NCI-H226 (cell line): Measurements from ENCODE around the gene IFNB1.

ENCODE experiments used
- DNase-seq: peaks from one replicate; pipeline ENCODE4 v3.0.0-alpha.2; 2015

IFNB1 gene

DNA sequence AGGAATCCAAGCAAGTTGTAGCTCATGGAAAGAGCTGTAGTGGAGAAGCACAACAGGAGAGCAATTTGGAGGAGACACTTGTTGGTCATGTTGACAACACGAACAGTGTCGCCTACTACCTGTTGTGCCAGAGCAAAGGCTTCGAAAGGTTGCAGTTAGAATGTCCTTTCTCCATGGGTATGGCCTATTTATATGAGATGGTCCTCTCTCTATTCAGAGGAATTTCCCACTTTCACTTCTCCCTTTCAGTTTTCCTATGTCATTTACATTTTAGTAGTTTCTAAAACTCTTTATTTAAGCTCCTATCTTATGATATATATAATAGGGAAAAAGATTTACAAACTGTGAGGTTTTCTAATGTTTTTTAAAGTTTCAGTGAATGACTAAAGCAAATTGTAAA, at the start of gene IFNB1:
Gene IFNB1, minus strand, starts transcription at position 162 of the 400 bp plus-strand sequence. Its CDS starts 73 bp downstream, at position 89.
- no peak for DNase-seq

GRCh38 chr9:21121595-21122251, 44.0 kb upstream of the IFNB1 start:
- no peak for DNase-seq

- DNase-seq: no peak
These were observed 43.3 kb upstream of the IFNB1 start for GRCh38 chr9:21121079-21121478.

GRCh38 chr9:21119093-21119770, 41.5 kb upstream of the IFNB1 start:
- DNase-seq: no peak

DNA sequence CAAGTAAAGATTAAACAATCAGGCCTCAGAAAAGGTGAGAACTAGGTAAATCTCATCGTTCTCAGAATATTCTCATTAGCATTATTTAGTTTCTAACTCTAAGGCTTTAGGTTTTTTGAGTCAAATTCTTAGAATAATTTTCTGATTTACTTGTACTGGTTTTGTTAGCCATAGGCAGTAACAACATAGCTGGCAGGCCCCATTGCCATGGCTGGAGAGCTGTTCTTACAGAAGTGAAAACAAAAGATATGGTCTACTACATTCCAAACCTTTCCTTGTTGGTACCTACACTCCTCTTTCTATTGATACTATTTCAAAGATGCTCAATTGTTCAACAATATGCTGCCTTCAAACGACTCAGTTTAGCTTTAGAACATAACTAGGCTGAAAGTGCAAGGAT, 36.6 kb upstream of the IFNB1 start:
- no peak for DNase-seq

DNA sequence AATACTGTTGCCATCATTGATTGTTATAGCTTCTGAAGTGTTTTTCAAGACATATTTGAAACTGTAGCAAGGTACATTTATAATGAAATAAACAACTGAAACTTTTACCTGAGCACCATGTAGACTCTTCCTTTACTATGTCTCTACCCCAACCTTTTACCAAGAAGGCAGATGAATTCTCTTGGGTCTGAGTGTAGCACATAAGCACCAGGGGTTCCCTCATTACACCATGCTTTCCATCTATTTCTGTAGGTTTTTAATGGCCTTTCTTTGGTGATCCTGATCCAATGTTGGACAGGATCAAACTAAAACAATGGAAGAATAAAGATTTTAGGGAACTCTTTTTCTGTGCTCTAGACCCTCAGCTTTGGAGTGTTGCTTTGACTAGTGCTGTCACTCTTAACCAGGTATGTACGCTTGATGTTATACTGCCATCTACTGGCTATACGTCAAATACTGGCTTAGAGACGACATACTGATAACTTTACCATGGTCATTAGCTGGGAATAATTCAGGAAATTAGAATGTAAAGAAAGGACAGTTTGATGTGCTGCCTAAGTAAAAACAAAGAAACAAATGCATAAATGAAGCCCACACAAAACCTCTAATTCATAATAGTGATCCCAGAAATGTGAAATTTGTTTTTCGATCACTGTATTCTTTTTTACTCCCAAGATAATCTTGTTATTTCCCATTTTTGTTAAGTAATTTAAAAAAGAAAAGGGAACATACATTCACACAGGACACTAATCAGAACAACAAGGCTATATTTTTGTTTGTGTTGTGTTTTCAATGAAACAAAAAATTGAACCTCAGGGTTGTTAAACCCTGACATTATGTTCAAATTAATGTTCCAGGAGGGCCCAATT, 33.2 kb upstream of the IFNB1 start:
- peak; percentile 6 for DNase-seq

DNA sequence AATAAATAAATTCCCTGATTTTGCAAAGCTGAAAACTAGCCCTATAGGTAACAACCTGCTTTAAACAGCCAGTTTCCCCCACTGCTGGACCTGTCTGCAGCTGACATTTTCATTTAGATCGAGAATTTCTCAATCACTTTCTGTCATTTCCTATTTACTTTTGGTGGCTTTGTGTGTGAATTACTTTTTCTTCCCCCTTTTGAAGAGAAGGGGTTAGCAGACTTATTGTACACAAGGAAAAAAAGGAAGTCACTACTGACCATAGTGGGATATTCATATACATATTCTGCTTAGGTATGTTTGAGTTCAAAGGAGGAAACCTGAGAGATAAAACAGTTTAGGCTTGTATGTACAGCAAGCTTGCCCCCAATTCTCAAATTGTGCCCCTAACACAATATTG, 27.0 kb upstream of the IFNB1 start:
- DNase-seq: no peak

- no peak for DNase-seq
These were observed 24.6 kb upstream of the IFNB1 start for GRCh38 chr9:21102305-21102704.

DNA sequence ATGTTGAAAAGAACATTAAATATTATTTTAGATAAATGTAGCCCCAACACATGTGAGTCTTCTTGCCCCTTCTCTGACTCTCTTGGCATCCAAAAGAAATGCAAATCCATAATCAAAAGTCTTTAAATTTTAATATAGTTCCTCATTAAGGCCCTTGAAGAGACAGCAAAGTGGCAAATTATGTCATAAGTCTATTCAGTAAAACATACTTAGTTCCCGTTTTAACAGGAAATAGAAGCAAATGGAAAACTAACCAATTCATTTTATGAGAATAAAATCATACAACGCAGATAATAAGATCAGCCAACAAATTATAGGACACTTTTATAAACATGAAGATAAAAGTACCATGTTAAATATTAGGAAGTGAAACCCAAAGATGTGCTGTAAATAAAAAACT, 20.1 kb upstream of the IFNB1 start:
- no peak for DNase-seq

DNA sequence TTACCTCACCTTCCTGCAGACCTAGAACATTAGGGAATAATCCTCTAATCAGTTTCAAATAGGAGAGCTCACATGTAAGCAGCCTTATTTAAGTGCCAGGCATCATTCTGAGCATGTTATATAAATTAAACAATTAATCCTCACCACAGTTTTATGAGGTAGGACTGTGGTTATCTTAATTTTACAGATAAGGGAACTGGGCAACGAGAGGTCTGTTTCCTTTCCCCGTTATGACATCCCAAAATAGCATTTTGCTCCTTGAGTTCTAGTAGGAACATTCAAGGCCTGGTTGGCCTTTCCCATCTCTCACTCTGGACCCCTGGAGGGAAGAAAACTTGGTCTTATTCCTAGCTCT, 19.1 kb upstream of the IFNB1 start:
- DNase-seq: no peak

DNA sequence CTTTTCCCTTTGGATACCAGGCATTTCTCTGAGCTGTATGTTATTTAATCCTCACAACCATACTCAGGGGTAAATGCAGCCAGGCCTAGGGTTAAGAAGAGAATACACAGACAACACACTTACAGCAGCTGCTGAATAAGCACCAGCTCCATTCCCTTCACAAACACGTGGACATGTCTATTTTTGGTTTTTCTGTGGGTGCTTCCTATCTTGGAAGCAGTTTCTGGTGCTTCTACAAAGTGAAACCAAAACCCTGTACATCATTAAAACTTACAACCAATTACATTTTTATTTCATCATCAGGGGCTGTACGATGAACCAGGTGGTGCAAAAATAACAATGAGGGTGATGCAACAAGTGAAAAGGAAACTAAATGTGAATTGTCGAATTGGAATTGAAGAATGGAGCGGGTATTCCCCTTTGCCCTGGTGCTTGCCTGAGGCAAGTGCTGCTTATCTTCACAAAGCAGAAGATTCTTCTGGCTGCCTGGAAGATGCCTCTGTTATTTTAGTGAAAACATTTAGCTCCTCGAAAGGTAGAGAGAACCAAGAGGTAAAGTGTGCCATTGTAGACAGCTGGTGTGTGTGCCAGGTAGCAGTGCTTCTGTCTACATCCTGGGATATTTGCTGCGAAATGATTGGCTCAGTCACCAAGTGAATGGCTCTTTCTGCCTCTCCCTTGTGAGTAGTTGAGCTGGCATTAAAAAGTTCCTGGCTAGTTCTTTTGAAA, 18.6 kb upstream of the IFNB1 start:
- DNase-seq: peak; percentile 57

- DNase-seq: peak; percentile 4
These were observed 17.8 kb upstream of the IFNB1 start for GRCh38 chr9:21095561-21095960.

GRCh38 chr9:21086538-21086937, 8.8 kb upstream of the IFNB1 start:
- no peak for DNase-seq

- no peak for DNase-seq
These were observed 7.3 kb upstream of the IFNB1 start for GRCh38 chr9:21085005-21085404.

DNA sequence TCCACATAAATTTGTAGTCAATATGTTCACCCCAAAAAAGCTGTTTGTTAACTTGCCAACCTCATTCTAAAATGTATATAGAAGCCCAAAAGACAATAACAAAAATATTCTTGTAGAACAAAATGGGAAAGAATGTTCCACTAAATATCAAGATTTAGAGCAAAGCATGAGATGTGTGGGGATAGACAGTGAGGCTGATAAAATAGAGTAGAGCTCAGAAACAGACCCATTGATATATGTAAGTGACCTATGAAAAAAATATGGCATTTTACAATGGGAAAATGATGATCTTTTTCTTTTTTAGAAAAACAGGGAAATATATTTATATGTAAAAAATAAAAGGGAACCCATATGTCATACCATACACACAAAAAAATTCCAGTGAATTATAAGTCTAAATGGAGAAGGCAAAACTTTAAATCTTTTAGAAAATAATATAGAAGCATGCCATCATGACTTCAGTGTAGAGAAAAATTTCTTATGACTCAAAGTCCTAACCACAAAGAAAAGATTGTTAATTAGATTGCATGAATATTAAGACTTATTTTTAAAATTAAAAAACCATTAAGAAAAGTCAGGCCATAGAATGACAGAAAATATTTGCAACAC, 6.6 kb upstream of the IFNB1 start:
- no peak for DNase-seq

GRCh38 chr9:21082671-21083070, 4.9 kb upstream of the IFNB1 start:
- DNase-seq: no peak

DNA sequence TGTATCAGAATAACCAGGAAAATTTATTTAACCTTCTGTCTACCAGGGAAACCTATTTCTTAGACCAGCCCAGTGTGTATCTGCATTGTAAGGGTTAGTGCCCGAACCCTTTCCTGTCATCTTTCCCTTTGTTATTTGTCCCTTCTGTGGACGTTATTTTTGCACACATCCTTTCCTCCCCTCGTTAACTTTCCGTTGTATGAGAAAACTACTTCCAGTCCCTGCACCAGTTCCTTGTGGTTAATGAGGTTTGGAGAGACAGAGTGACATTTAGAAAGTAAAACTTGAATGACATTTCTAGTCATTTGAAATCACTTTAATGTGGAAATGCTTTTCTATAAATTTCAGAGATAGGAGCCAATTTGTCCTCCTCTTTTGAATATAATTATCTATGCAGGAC, 4.3 kb upstream of the IFNB1 start:
- DNase-seq: no peak

GRCh38 chr9:21081451-21081850, 3.7 kb upstream of the IFNB1 start:
- DNase-seq: no peak

DNA sequence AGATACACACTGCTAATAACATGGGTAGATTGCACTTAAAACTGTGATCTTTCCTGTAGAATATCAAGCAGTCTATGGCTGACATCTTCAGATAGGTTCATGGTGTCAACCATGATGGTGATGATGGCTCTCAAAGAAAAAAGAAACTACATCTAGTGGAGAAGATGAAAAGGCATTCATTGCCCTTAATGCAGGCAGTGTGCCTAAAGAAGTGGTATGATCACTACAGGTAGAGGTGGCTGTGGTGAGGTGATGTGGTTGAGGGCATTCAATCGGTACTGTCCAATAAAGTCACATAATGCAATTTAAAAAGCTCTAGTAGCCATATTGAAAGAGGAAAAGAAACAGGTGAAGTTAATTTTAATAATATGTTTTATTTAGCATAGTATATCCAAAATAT, 3.1 kb upstream of the IFNB1 start:
- DNase-seq: no peak

DNA sequence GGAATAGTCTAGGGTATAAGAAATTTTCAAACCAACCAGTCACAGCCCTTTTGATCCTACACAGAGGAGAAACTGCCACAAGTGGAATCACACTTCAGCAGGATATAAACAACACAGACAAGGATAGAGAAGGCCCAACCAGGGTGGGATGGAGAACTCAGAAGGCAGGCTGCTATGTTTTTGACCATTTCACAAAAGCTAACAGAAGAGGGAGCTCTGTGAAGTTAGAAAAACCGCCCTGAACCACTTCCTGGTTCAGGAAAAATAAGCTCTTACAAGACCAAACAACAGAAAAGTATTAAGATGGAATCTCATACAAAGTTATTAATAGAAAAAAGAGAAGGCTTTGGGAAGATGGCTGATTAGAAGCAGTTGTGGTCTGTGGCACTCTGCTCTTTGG, 960 bp upstream of the IFNB1 start:
- no peak for DNase-seq

DNA sequence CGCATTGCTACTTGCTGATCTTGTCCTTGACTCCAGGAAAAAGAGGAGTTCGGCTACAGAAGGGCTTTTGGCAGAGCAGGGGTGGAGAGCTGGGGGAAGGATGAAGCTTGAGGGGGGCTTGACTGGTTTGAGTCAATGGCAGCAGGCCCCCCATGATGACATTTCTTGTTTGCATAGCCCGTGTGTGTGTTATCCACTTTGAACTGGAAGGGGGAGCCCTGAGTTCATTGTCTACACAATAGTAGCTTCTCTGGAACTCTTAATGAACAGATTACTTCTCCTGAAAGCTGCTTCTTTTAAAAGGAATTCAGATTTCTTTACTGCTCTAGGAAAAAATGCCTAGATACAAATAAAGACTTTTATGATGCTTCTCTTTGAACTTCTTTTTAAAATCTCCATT, 2.3 kb downstream of the IFNB1 start:
- no peak for DNase-seq

DNA sequence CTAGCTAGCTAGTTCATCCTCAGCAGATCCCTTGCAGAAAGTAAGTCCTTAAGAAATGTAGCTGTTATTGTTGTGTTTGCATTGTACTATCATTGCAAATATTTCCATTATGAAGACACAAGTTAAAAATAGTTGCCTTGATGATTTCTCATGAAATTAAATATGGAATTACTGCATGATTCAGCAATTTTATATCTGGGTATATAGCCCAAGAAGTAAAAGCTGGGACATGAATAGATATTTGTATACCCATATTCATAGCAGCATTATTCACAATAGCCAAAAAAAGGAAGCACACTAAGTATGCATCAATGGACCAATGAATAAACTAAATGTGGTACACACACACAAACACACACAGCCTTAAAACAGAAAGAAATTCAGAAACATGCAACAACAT, 6.8 kb downstream of the IFNB1 start:
- DNase-seq: no peak

- DNase-seq: peak; percentile 80
These were observed 7.6 kb downstream of the IFNB1 start for GRCh38 chr9:21070171-21070571.
